ENCODE measurements around the gene GPR176. TPM values are rescaled to one million over a fixed set of nuclear protein-coding genes. Genes with fewer than 3 reads are reported as not detected.

The GPR176 gene
- polyA plus RNA-seq, 1 donor from 2014 or later = 8.3 TPM

- Histone ChIP-seq H3K9me3 (ENCODE audit: low read length) (no peaks in the 10 kb centered on the region), H3F3A (ENCODE audit: insufficient read depth, low read length, poor library complexity, severe bottlenecking) (no peaks in the 10 kb centered on the region)
- no peak for TF ChIP-seq TAF1 (IDR thresholded peaks at IDR 0.05; ENCODE audit: low read depth)
- TF ChIP-seq RAD21 (conservative IDR thresholded peaks at IDR 0.05) = no peak
- no peak for TF ChIP-seq EZH2 (IDR thresholded peaks at IDR 0.05; ENCODE audit: borderline replicate concordance, insufficient read depth, low read length, poor library complexity, severe bottlenecking)
- TF ChIP-seq EP300 (conservative IDR thresholded peaks at IDR 0.05; ENCODE audit: poor library complexity, severe bottlenecking) = no peak
- no peak for TF ChIP-seq REST (IDR thresholded peaks at IDR 0.05; ENCODE audit: borderline replicate concordance)
- no peak for TF ChIP-seq POLR2AphosphoS5 (IDR thresholded peaks at IDR 0.05)
Measured at GRCh38 chr15:39803016-39803415, 117.0 kb downstream of the GPR176 start.

GRCh38 chr15:39801641-39802309, 118.3 kb downstream of the GPR176 start:
- Histone ChIP-seq H3K9me3 (ENCODE audit: low read length) (no peaks in the 10 kb centered on the region), H3K36me3 (ENCODE audit: insufficient read depth, low read length) (no peaks in the 10 kb centered on the region), H2AFZ (ENCODE audit: low read depth, low read length) (no peak overlapping the region), H3K27me3 (ENCODE audit: insufficient read depth, low read depth, low read length) (no peaks in the 10 kb centered on the region), H4K20me1 (ENCODE audit: insufficient read depth) (no peaks in the 10 kb centered on the region), H3K79me2 (replicated peaks; ENCODE audit: insufficient read depth, low read length) (no peaks in the 10 kb centered on the region), H3K9me2 (ENCODE audit: insufficient read depth, low read length) (no peaks in the 10 kb centered on the region), H3K27ac (ENCODE audit: low read length) (no peak overlapping the region), H3K4me2 (ENCODE audit: low read length) (no peak overlapping the region), H3F3A (ENCODE audit: insufficient read depth, low read length, poor library complexity, severe bottlenecking) (no peaks in the 10 kb centered on the region), H3K4me3 (ENCODE audit: low read length) (no peak overlapping the region), H3K9ac (ENCODE audit: low read length) (no peak overlapping the region)
- no peak for TF ChIP-seq EP300 (conservative IDR thresholded peaks at IDR 0.05; ENCODE audit: poor library complexity, severe bottlenecking)
- peak; percentile 56 for TF ChIP-seq SMC3 (conservative IDR thresholded peaks at IDR 0.05; ENCODE audit: poor library complexity)
- TF ChIP-seq CTCF (IDR thresholded peaks at IDR 0.05; ENCODE audit: poor library complexity, severe bottlenecking) = peak; percentile 32
- TF ChIP-seq TAF1 (IDR thresholded peaks at IDR 0.05; ENCODE audit: low read depth) = no peak
- TF ChIP-seq RAD21 (conservative IDR thresholded peaks at IDR 0.05) = no peak
- TF ChIP-seq POLR2AphosphoS5 (IDR thresholded peaks at IDR 0.05) = no peak

More at GRCh38 chr15:39803016-39803415, 117.0 kb downstream of the GPR176 start:
- no peak overlapping the region for H3K4me3 ChIP-seq (ENCODE audit: low read length)
- no peaks in the 10 kb centered on the region for H4K20me1 ChIP-seq (ENCODE audit: insufficient read depth)
- no peaks in the 10 kb centered on the region for H3K9me2 ChIP-seq (ENCODE audit: insufficient read depth, low read length)
- no peaks in the 10 kb centered on the region for H3K79me2 ChIP-seq (replicated peaks; ENCODE audit: insufficient read depth, low read length)
- no peaks in the 10 kb centered on the region for H3K27me3 ChIP-seq (ENCODE audit: insufficient read depth, low read depth, low read length)
- H3K36me3 ChIP-seq (ENCODE audit: insufficient read depth, low read length) = no peaks in the 10 kb centered on the region
- no peak overlapping the region for H3K9ac ChIP-seq (ENCODE audit: low read length)
- no peak overlapping the region for H2AFZ ChIP-seq (ENCODE audit: low read depth, low read length)
- H3K4me2 ChIP-seq (ENCODE audit: low read length) = no peak overlapping the region
- H3K27ac ChIP-seq (ENCODE audit: low read length) = no peak overlapping the region
